ENCODE results near the gene CD180.

CD180 gene

DNA sequence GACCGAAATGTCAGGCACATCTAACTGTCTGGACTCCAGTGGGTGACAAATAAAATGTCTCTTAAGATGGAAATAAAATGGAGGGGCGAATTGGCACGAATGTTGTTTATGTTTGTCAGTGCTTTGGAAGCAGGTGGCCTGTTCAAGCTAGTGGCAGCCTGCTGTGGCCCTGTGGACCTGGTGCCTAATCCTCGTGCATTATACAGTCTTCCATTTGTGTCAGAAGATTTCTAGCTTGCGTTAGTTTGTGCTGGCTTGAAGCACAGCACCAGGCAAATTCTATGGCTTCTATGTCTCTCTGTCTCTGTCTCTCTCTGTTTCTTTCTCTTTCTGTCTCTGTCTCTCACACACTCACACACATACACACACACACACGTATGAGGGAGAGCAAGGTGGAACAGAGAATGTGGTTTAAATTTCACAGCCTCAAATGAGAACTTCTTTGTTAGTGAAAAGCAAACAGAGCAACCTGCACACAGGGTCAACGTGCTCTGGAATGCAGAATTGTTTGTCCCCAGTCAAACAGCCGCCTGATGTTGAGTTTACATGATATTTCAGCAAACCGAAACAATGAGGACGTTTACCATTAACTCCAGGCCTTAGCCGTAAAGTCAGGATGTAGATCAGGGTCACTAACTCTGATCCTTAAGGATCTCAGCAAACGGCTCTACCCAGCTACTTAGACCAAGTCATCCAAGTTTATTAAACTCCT lies 39.0 kb upstream of the CD180 start:
- Histone ChIP-seq H3K4me3 (replicated peaks; ENCODE audit: low read depth, low read length) (no peak overlapping the region), H3K36me3 (ENCODE audit: control insufficient read depth, insufficient read depth, low read length) (no peaks in the 10 kb centered on the region), H3K27me3 (replicated peaks; ENCODE audit: control insufficient read depth, insufficient read depth, low read length) (no peaks in the 10 kb centered on the region; the same call in 1 of the 2 replicates)
- no peak for DNase-seq (ENCODE audit: extremely low read depth, insufficient read length)
- TF ChIP-seq, protein P1, sequence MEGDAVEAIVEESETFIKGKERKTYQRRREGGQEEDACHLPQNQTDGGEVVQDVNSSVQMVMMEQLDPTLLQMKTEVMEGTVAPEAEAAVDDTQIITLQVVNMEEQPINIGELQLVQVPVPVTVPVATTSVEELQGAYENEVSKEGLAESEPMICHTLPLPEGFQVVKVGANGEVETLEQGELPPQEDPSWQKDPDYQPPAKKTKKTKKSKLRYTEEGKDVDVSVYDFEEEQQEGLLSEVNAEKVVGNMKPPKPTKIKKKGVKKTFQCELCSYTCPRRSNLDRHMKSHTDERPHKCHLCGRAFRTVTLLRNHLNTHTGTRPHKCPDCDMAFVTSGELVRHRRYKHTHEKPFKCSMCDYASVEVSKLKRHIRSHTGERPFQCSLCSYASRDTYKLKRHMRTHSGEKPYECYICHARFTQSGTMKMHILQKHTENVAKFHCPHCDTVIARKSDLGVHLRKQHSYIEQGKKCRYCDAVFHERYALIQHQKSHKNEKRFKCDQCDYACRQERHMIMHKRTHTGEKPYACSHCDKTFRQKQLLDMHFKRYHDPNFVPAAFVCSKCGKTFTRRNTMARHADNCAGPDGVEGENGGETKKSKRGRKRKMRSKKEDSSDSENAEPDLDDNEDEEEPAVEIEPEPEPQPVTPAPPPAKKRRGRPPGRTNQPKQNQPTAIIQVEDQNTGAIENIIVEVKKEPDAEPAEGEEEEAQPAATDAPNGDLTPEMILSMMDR (IDR thresholded peaks at IDR 0.05; ENCODE audit: insufficient read depth, low read length, poor library complexity, severe bottlenecking), result no peak

DNA sequence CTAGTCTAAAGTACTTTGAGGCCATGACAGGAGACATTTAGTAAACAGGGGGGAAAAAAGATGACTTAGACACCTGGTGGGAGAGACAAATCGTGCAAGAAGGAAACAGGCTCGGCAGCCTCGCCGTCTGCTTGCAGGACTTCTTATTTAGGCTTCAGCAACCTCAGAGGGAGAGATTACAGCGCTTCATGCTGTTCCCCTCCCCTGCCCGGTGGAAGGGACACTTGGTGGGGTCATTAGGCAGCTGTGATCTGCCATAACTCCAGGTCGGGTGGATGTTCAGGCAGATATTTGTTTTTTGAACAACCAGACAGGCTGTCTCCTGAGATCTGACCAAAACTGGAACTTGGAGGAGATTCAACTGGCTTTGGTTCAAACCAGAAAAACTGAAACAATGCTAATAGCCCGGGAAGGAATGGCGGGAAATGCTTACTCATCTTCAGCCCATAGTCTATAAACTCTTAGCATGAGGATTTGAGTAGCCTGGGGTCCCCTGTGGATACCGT lies 38.1 kb upstream of the CD180 start:
- Histone ChIP-seq H3K36me3 (ENCODE audit: control insufficient read depth, insufficient read depth, low read length) (no peaks in the 10 kb centered on the region), H3K27me3 (replicated peaks; ENCODE audit: control insufficient read depth, insufficient read depth, low read length) (no peaks in the 10 kb centered on the region; the same call in 1 of the 2 replicates), H3K4me3 (replicated peaks; ENCODE audit: low read depth, low read length) (no peak overlapping the region)
- DNase-seq (ENCODE audit: extremely low read depth, insufficient read length), result no peak
- TF ChIP-seq, protein P1 (IDR thresholded peaks at IDR 0.05; ENCODE audit: insufficient read depth, low read length, poor library complexity, severe bottlenecking), result no peak

DNA sequence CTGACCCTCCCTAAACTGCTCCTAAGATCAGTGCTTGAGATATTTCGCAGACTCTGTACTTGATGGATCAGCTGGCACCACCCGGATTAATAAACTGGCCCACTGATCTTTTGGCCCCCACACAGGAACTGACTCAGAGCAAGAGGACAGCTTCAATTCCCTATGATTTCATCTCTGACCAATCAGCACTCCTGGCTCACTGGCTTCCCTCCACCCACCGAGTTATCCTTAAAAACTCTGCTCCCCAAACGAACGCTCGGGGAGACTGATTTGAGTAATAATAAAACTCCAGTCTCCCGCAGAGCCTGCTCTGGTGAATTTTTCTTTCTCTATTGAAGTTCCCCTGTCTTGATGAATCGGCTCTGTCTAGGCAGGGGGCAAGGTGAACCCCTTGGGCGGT lies 36.5 kb upstream of the CD180 start:
- H3K36me3 ChIP-seq (ENCODE audit: control insufficient read depth, insufficient read depth, low read length), result no peaks in the 10 kb centered on the region
- no peak for DNase-seq (ENCODE audit: extremely low read depth, insufficient read length)
- TF ChIP-seq, protein P1 (IDR thresholded peaks at IDR 0.05; ENCODE audit: insufficient read depth, low read length, poor library complexity, severe bottlenecking), result no peak
- H3K27me3 ChIP-seq (replicated peaks; ENCODE audit: control insufficient read depth, insufficient read depth, low read length), result no peaks in the 10 kb centered on the region; the same call in 1 of the 2 replicates
- H3K4me3 ChIP-seq (replicated peaks; ENCODE audit: low read depth, low read length), result no peak overlapping the region

DNA sequence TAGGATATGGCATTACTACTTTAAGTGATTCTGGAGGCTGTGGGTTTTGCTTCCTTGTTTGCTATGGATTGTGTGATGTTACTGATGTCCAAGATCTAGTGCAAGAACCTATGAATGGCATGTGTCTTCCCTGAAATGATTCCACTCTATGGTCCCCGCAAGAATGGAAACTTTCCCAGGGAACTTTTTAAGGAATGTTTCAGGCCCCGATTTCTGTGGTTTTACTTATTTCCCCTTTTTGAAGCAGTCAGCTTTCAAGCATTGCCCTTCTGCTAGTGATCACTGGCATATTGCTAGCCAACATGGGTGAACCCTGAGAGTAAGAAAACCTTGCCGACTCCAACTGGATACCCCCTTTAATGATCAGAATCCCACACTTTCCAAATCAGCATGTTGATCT lies 26.6 kb upstream of the CD180 start:
- DNase-seq (ENCODE audit: extremely low read depth, insufficient read length), result no peak
- Histone ChIP-seq H3K27me3 (replicated peaks; ENCODE audit: control insufficient read depth, insufficient read depth, low read length) (no peaks in the 10 kb centered on the region), H3K4me3 (replicated peaks; ENCODE audit: low read depth, low read length) (no peak overlapping the region), H3K36me3 (ENCODE audit: control insufficient read depth, insufficient read depth, low read length) (no peaks in the 10 kb centered on the region)
- TF ChIP-seq, protein P1 (IDR thresholded peaks at IDR 0.05; ENCODE audit: insufficient read depth, low read length, poor library complexity, severe bottlenecking), result no peak

DNA sequence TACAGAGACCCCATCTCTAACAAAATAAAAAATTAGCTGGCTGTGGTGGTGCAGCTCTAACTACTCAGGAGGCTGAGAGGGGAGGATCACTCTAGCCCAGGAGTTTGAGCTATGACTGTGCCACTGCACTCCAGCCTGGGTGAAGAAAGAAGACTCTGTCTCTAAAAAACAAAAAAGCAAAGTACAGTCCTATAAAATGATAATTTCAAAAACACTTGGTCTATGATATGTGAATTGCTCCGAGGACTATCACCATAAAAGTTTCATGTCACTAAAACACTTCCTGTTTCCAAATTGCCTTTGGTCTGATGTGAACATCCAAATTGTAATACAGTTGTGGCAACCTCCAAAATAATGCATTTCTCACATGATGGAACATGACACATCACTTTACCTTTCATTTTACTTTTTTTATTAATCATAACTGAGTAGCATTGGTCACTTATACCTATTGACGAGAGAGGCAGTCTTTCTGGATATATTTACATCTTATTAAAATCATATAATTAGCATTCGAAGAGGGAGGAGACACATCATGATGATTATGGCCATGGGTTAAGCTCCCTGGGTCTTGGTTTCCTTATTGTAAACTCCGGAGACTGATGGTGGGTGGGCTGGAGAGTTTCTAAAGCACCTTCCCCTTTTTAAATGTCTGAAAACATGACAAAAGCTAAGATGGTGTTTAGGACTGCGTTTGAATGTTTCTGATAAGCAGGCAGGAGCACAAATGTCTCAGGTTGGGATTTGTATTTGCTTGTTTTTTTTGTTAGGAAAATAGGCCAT lies 25.8 kb upstream of the CD180 start:
- H3K27me3 ChIP-seq (replicated peaks; ENCODE audit: control insufficient read depth, insufficient read depth, low read length), result no peaks in the 10 kb centered on the region
- TF ChIP-seq, protein P1 (IDR thresholded peaks at IDR 0.05; ENCODE audit: insufficient read depth, low read length, poor library complexity, severe bottlenecking), result no peak
- no peak overlapping the region for H3K4me3 ChIP-seq (replicated peaks; ENCODE audit: low read depth, low read length)
- no peak for DNase-seq (ENCODE audit: extremely low read depth, insufficient read length)
- H3K36me3 ChIP-seq (ENCODE audit: control insufficient read depth, insufficient read depth, low read length), result no peaks in the 10 kb centered on the region

Data from GM06990 (cell line).